ENCODE data around the gene C22orf31.

- TF ChIP-seq CTCF (IDR thresholded peaks at IDR 0.05; ENCODE audit: insufficient read depth, low read length, poor library complexity, severe bottlenecking) (no peak), EZH2phosphoT487 (conservative IDR thresholded peaks at IDR 0.05; ENCODE audit: low read length) (no peak)
Observed at GRCh38 chr22:29030016-29030617, 31.5 kb downstream of the C22orf31 start.

All from SU-DHL-6 (cell line).